Measurements from ENCODE around the gene WWOX.

WWOX gene

GRCh38 chr16:78879011-78879410, 779.6 kb downstream of the WWOX start:
- Histone ChIP-seq H3K4me1 (ENCODE audit: control insufficient read depth, insufficient read depth, low read length) (peaks cover 31% of the 10 kb centered on the region), H3K27ac (ENCODE audit: low read depth, low read length) (no peak overlapping the region), H3K36me3 (ENCODE audit: control insufficient read depth, insufficient read depth, low read length) (no peaks in the 10 kb centered on the region), H3K9ac (ENCODE audit: low read depth, low read length) (no peak overlapping the region), H3K4me3 (ENCODE audit: low read depth, low read length) (no peak overlapping the region), H3K27me3 (ENCODE audit: control insufficient read depth, insufficient read depth, low read length) (no peaks in the 10 kb centered on the region), H3K9me3 (ENCODE audit: control insufficient read depth, insufficient read depth, low read length) (no peaks in the 10 kb centered on the region)

- H3K27ac ChIP-seq (ENCODE audit: low read depth, low read length), result no peak overlapping the region
- no peak overlapping the region for H3K9ac ChIP-seq (ENCODE audit: low read depth, low read length)
- H3K4me3 ChIP-seq (ENCODE audit: low read depth, low read length), result no peak overlapping the region
- no peaks in the 10 kb centered on the region for H3K36me3 ChIP-seq (ENCODE audit: control insufficient read depth, insufficient read depth, low read length)
- peaks cover 11% of the 10 kb centered on the region for H3K4me1 ChIP-seq (ENCODE audit: control insufficient read depth, insufficient read depth, low read length)
- no peaks in the 10 kb centered on the region for H3K27me3 ChIP-seq (ENCODE audit: control insufficient read depth, insufficient read depth, low read length)
- no peaks in the 10 kb centered on the region for H3K9me3 ChIP-seq (ENCODE audit: control insufficient read depth, insufficient read depth, low read length)
Measured at GRCh38 chr16:78882150-78882549, 782.7 kb downstream of the WWOX start.

- no peaks in the 10 kb centered on the region for H3K36me3 ChIP-seq (ENCODE audit: control insufficient read depth, insufficient read depth, low read length)
Measured at GRCh38 chr16:78882751-78883150, 783.3 kb downstream of the WWOX start.

GRCh38 chr16:78884204-78884603, 784.8 kb downstream of the WWOX start:
- no peaks in the 10 kb centered on the region for H3K36me3 ChIP-seq (ENCODE audit: control insufficient read depth, insufficient read depth, low read length)
- no peaks in the 10 kb centered on the region for H3K27me3 ChIP-seq (ENCODE audit: control insufficient read depth, insufficient read depth, low read length)
- H3K27ac ChIP-seq (ENCODE audit: low read depth, low read length), result no peak overlapping the region
- no peaks in the 10 kb centered on the region for H3K9me3 ChIP-seq (ENCODE audit: control insufficient read depth, insufficient read depth, low read length)
- H3K9ac ChIP-seq (ENCODE audit: low read depth, low read length), result no peak overlapping the region
- H3K4me3 ChIP-seq (ENCODE audit: low read depth, low read length), result no peak overlapping the region
- peaks cover 10% of the 10 kb centered on the region for H3K4me1 ChIP-seq (ENCODE audit: control insufficient read depth, insufficient read depth, low read length)

More at GRCh38 chr16:78882751-78883150, 783.3 kb downstream of the WWOX start:
- Histone ChIP-seq H3K4me3 (ENCODE audit: low read depth, low read length) (no peak overlapping the region), H3K27me3 (ENCODE audit: control insufficient read depth, insufficient read depth, low read length) (no peaks in the 10 kb centered on the region), H3K9me3 (ENCODE audit: control insufficient read depth, insufficient read depth, low read length) (no peaks in the 10 kb centered on the region), H3K9ac (ENCODE audit: low read depth, low read length) (no peak overlapping the region), H3K27ac (ENCODE audit: low read depth, low read length) (no peak overlapping the region), H3K4me1 (ENCODE audit: control insufficient read depth, insufficient read depth, low read length) (peaks cover 5% of the 10 kb centered on the region)

GRCh38 chr16:78889346-78889745, 789.9 kb downstream of the WWOX start:
- Histone ChIP-seq H3K4me3 (ENCODE audit: low read depth, low read length) (no peak overlapping the region), H3K9me3 (ENCODE audit: control insufficient read depth, insufficient read depth, low read length) (no peaks in the 10 kb centered on the region), H3K36me3 (ENCODE audit: control insufficient read depth, insufficient read depth, low read length) (no peaks in the 10 kb centered on the region)

GRCh38 chr16:78890373-78890895, 791.0 kb downstream of the WWOX start:
- no peaks in the 10 kb centered on the region for H3K9me3 ChIP-seq (ENCODE audit: control insufficient read depth, insufficient read depth, low read length)
- H3K27me3 ChIP-seq (ENCODE audit: control insufficient read depth, insufficient read depth, low read length), result no peaks in the 10 kb centered on the region
- no peak overlapping the region for H3K9ac ChIP-seq (ENCODE audit: low read depth, low read length)
- H3K4me3 ChIP-seq (ENCODE audit: low read depth, low read length), result no peak overlapping the region
- no peak overlapping the region for H3K27ac ChIP-seq (ENCODE audit: low read depth, low read length)
- H3K4me1 ChIP-seq (ENCODE audit: control insufficient read depth, insufficient read depth, low read length), result peaks cover 20% of the 10 kb centered on the region
- H3K36me3 ChIP-seq (ENCODE audit: control insufficient read depth, insufficient read depth, low read length), result no peaks in the 10 kb centered on the region

More at GRCh38 chr16:78889346-78889745, 789.9 kb downstream of the WWOX start:
- Histone ChIP-seq H3K27me3 (ENCODE audit: control insufficient read depth, insufficient read depth, low read length) (no peaks in the 10 kb centered on the region), H3K4me1 (ENCODE audit: control insufficient read depth, insufficient read depth, low read length) (peaks cover 20% of the 10 kb centered on the region), H3K9ac (ENCODE audit: low read depth, low read length) (no peak overlapping the region), H3K27ac (ENCODE audit: low read depth, low read length) (no peak overlapping the region)

- H3K4me1 ChIP-seq (ENCODE audit: control insufficient read depth, insufficient read depth, low read length), result peaks cover 24% of the 10 kb centered on the region
- H3K27me3 ChIP-seq (ENCODE audit: control insufficient read depth, insufficient read depth, low read length), result no peaks in the 10 kb centered on the region
- no peak overlapping the region for H3K4me3 ChIP-seq (ENCODE audit: low read depth, low read length)
- no peak overlapping the region for H3K9ac ChIP-seq (ENCODE audit: low read depth, low read length)
- H3K36me3 ChIP-seq (ENCODE audit: control insufficient read depth, insufficient read depth, low read length), result no peaks in the 10 kb centered on the region
- H3K27ac ChIP-seq (ENCODE audit: low read depth, low read length), result no peak overlapping the region
- H3K9me3 ChIP-seq (ENCODE audit: control insufficient read depth, insufficient read depth, low read length), result no peaks in the 10 kb centered on the region
Measured at GRCh38 chr16:78892951-78893733, 793.7 kb downstream of the WWOX start.

- Histone ChIP-seq H3K27me3 (ENCODE audit: control insufficient read depth, insufficient read depth, low read length) (no peaks in the 10 kb centered on the region), H3K9me3 (ENCODE audit: control insufficient read depth, insufficient read depth, low read length) (no peaks in the 10 kb centered on the region), H3K27ac (ENCODE audit: low read depth, low read length) (no peak overlapping the region), H3K9ac (ENCODE audit: low read depth, low read length) (no peak overlapping the region), H3K36me3 (ENCODE audit: control insufficient read depth, insufficient read depth, low read length) (no peaks in the 10 kb centered on the region), H3K4me1 (ENCODE audit: control insufficient read depth, insufficient read depth, low read length) (peaks cover 17% of the 10 kb centered on the region), H3K4me3 (ENCODE audit: low read depth, low read length) (no peak overlapping the region)
Measured at GRCh38 chr16:78894886-78895285, 795.4 kb downstream of the WWOX start.

- no peaks in the 10 kb centered on the region for H3K36me3 ChIP-seq (ENCODE audit: control insufficient read depth, insufficient read depth, low read length)
- H3K9ac ChIP-seq (ENCODE audit: low read depth, low read length), result no peak overlapping the region
- no peaks in the 10 kb centered on the region for H3K9me3 ChIP-seq (ENCODE audit: control insufficient read depth, insufficient read depth, low read length)
- no peak overlapping the region for H3K27ac ChIP-seq (ENCODE audit: low read depth, low read length)
- H3K4me3 ChIP-seq (ENCODE audit: low read depth, low read length), result no peak overlapping the region
- H3K27me3 ChIP-seq (ENCODE audit: control insufficient read depth, insufficient read depth, low read length), result no peaks in the 10 kb centered on the region
- H3K4me1 ChIP-seq (ENCODE audit: control insufficient read depth, insufficient read depth, low read length), result peaks cover 17% of the 10 kb centered on the region
Measured at GRCh38 chr16:78895681-78896080, 796.2 kb downstream of the WWOX start.

- no peak overlapping the region for H3K4me3 ChIP-seq (ENCODE audit: low read depth, low read length)
- no peaks in the 10 kb centered on the region for H3K9me3 ChIP-seq (ENCODE audit: control insufficient read depth, insufficient read depth, low read length)
- no peaks in the 10 kb centered on the region for H3K36me3 ChIP-seq (ENCODE audit: control insufficient read depth, insufficient read depth, low read length)
- no peaks in the 10 kb centered on the region for H3K27me3 ChIP-seq (ENCODE audit: control insufficient read depth, insufficient read depth, low read length)
- no peak overlapping the region for H3K27ac ChIP-seq (ENCODE audit: low read depth, low read length)
- H3K4me1 ChIP-seq (ENCODE audit: control insufficient read depth, insufficient read depth, low read length), result peaks cover 11% of the 10 kb centered on the region
- no peak overlapping the region for H3K9ac ChIP-seq (ENCODE audit: low read depth, low read length)
Measured at GRCh38 chr16:78896280-78896679, 796.8 kb downstream of the WWOX start.

- H3K4me3 ChIP-seq (ENCODE audit: low read depth, low read length), result no peak overlapping the region
- no peak overlapping the region for H3K9ac ChIP-seq (ENCODE audit: low read depth, low read length)
- H3K27ac ChIP-seq (ENCODE audit: low read depth, low read length), result no peak overlapping the region
- no peaks in the 10 kb centered on the region for H3K36me3 ChIP-seq (ENCODE audit: control insufficient read depth, insufficient read depth, low read length)
- H3K9me3 ChIP-seq (ENCODE audit: control insufficient read depth, insufficient read depth, low read length), result no peaks in the 10 kb centered on the region
- H3K27me3 ChIP-seq (ENCODE audit: control insufficient read depth, insufficient read depth, low read length), result no peaks in the 10 kb centered on the region
- H3K4me1 ChIP-seq (ENCODE audit: control insufficient read depth, insufficient read depth, low read length), result peaks cover 6% of the 10 kb centered on the region
Measured at GRCh38 chr16:78897299-78897698, 797.8 kb downstream of the WWOX start.
